Measurements from ENCODE around the gene IL34. TPM values are rescaled to one million over a fixed set of nuclear protein-coding genes. Genes with fewer than 3 reads are reported as not detected.

The IL34 gene
- polyA plus RNA-seq, 2 of the 4 experiments (the other 2 are of a cell fraction): 0.25 to 0.40 TPM

GRCh38 chr16:70694088-70694867 lies 47.9 kb downstream of the IL34 start:
- 0 out of 3 replicates have a peak overlapping the region, but pooled peaks have one; percentile 5 for H3K4me3 ChIP-seq
- no peaks in the 10 kb centered on the region for H3K9me3 ChIP-seq
- ChIA-PET CTCF (interaction anchor here (1.1 to 3.6 kb wide), 6 partner anchors 20 to 76 kb away, joined by 3 to 18 read pairs (median 10); no protein-coding TSS in a partner anchor), POLR2A (no interaction called here)
- 11% methylated on average over 17 of the region's 17 CpGs for WGBS (ENCODE audit: missing lambda C conversion rate)
- H3K27ac ChIP-seq: peak overlapping the region; percentile 97 to 100
- H3K4me2 ChIP-seq: peak overlapping the region; percentile 84
- ATAC-seq (peak; percentile 66 to 83), FAIRE-seq (peak; percentile 83), DNase-seq (ENCODE audit: low read depth in 1 of 2, low spot score in 1 of 2) (peak; percentile 85 to 95)
- peaks cover 86% of the 10 kb centered on the region for H3K4me1 ChIP-seq
- TF ChIP-seq EHF (CRISPR knock-in tag; IDR thresholded peaks at IDR 0.05) (no peak), TFCP2L1 (CRISPR knock-in tag; IDR thresholded peaks at IDR 0.05) (no peak), HOXA7 (CRISPR knock-in tag; IDR thresholded peaks at IDR 0.05) (no peak), ZC3H11A (IDR thresholded peaks at IDR 0.05) (no peak), HES2 (IDR thresholded peaks at IDR 0.05) (no peak), CBX2 (IDR thresholded peaks at IDR 0.05; ENCODE audit: borderline replicate concordance, low read depth) (no peak), RAD21 (conservative IDR thresholded peaks at IDR 0.05 in 1 of 2, IDR thresholded peaks at IDR 0.05 in 1 of 2) (peak in 1 of 2 experiments; percentile 3; a peak in 2 of 5 replicates), HDAC2 (IDR thresholded peaks at IDR 0.05) (no peak), MAZ (IDR thresholded peaks at IDR 0.05; ENCODE audit: borderline replicate concordance, low read depth, low read length) (no peak), EP300 (IDR thresholded peaks at IDR 0.05) (peak in 1 of 2 experiments; percentile 59; a peak in 1 of 5 replicates), POLR2AphosphoS2 (conservative IDR thresholded peaks at IDR 0.05; ENCODE audit: low read length) (no peak), CEBPB (IDR thresholded peaks at IDR 0.05) (0 out of 4 replicates have a peak, but pooled peaks of 1 of the 2 experiments have one; percentile 8), CHD2 (IDR thresholded peaks at IDR 0.05; ENCODE audit: low read length, partially characterized antibody) (no peak), RNF2 (IDR thresholded peaks at IDR 0.05; ENCODE audit: borderline replicate concordance, low read depth) (no peak), ZSCAN20 (CRISPR knock-in tag; IDR thresholded peaks at IDR 0.05) (no peak), FOSL2 (IDR thresholded peaks at IDR 0.05) (peak; percentile 48; the same call in 1 of the 2 replicates), FOSL2 (CRISPR knock-in tag; IDR thresholded peaks at IDR 0.05) (peak; percentile 84), REST (IDR thresholded peaks at IDR 0.05) (no peak), HOXB5 (CRISPR knock-in tag; IDR thresholded peaks at IDR 0.05) (no peak), ESRRA (IDR thresholded peaks at IDR 0.05; ENCODE audit: borderline replicate concordance, low read length) (no peak), RARB (CRISPR knock-in tag; IDR thresholded peaks at IDR 0.05) (no peak), MYC (IDR thresholded peaks at IDR 0.05; ENCODE audit: borderline replicate concordance, low read length) (no peak), JUNB (IDR thresholded peaks at IDR 0.05) (peak; percentile 45), E2F6 (IDR thresholded peaks at IDR 0.05; ENCODE audit: borderline replicate concordance, low read depth) (no peak), GATA3 (IDR thresholded peaks at IDR 0.05; ENCODE audit: borderline replicate concordance) (peak; percentile 69; the same call in 1 of the 2 replicates), BHLHE40 (IDR thresholded peaks at IDR 0.05; ENCODE audit: low read depth, low read length) (no peak), FOXS1 (CRISPR knock-in tag; IDR thresholded peaks at IDR 0.05) (no peak), FOSB (CRISPR knock-in tag; IDR thresholded peaks at IDR 0.05) (no peak), JUN (IDR thresholded peaks at IDR 0.05) (peak; percentile 31 to 68; a peak in 1 of 5 replicates), EHMT2 (IDR thresholded peaks at IDR 0.05; ENCODE audit: low read depth) (no peak), PBX3 (IDR thresholded peaks at IDR 0.05) (no peak), KDM5A (IDR thresholded peaks at IDR 0.05) (no peak), HOXB13 (CRISPR knock-in tag; IDR thresholded peaks at IDR 0.05; ENCODE audit: low read depth) (no peak), MAFK (IDR thresholded peaks at IDR 0.05; ENCODE audit: partially characterized antibody) (no peak)
- TF ChIP-seq, protein P1, sequence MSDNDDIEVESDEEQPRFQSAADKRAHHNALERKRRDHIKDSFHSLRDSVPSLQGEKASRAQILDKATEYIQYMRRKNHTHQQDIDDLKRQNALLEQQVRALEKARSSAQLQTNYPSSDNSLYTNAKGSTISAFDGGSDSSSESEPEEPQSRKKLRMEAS (IDR thresholded peaks at IDR 0.05): peak; percentile 82
